ENCODE data around the gene LAMTOR5.

- no peak for TF ChIP-seq ARNTL (CRISPR knock-in tag; IDR thresholded peaks at IDR 0.05; ENCODE audit: borderline replicate concordance, low read depth)
- TF ChIP-seq TCF4 (CRISPR knock-in tag; IDR thresholded peaks at IDR 0.05; ENCODE audit: borderline replicate concordance) = no peak
- TF ChIP-seq PATZ1 (CRISPR knock-in tag; IDR thresholded peaks at IDR 0.05; ENCODE audit: borderline replicate concordance) = no peak
- no peak for TF ChIP-seq CSDC2 (CRISPR knock-in tag; IDR thresholded peaks at IDR 0.05)
Measured at GRCh38 chr1:110404401-110404800, 3.1 kb downstream of the LAMTOR5 start.

Data from SK-N-SH treated with all-trans-retinoic acid at 6 μM for 48 hours (cell line).